Stimulated activated CD4-positive, alpha-beta T cell treated with anti-CD3 and anti-CD28 coated beads, Interleukin-15, amount 100 ng/mL, for 24 hours (primary cell): ENCODE data around the gene HCFC1.
A peak's percentile ranks its signal among the peaks of the same experiment; 100 is the strongest.

Experiments used
- DNase-seq: peaks from one replicate; pipeline ENCODE4 v3.0.0-alpha.2; 2020

Gene HCFC1

DNA sequence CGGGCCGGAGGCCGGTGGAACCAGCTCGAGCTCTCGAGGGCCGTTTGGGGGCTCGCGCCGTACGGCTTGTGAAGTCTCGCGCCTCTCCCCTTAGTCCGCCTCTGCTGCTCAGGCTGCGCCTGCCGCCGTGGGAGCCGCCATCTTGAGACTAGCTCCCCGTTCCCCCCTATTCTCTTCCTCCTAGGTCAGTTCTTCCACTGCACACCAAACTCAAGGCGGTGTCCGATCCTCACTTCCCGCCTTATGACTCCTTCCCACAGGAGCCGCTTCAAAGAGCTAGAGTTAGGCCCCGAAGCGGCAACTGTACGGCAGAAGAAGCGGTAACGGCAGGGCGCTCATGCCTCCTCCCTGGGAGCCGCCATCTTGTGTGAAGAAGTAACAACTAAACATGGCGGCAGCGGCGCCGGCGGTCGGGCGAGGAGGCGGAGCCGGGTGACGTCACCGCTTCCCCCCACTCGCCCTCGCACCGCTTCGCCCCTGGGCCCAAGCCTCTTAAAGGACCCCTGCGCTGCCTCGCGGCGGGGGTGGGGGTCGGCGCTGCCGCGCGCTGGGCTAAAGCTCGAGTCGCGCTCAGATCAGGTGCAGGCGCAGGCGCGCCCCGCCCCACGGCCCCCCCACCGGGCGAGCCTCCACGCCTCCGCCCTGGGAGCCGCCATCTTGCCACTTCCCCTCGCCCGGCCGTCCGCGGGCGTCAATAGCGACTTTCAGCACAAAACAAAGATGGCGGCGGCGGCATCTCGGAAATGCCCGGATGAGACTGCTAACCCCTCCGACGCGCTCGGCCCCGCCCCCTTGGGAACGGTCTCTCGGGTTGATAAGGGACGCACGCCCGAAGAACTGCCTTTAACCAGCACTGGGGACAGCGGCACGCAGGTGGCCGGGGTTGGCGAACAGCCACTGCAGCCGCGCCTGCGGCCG lies at the start of gene HCFC1:
Gene HCFC1 (minus strand): TSS at position 369 of the 918 bp plus-strand sequence. CDS start 978 bp downstream, outside the sequence.
- DNase-seq: peak; percentile 90

DNA sequence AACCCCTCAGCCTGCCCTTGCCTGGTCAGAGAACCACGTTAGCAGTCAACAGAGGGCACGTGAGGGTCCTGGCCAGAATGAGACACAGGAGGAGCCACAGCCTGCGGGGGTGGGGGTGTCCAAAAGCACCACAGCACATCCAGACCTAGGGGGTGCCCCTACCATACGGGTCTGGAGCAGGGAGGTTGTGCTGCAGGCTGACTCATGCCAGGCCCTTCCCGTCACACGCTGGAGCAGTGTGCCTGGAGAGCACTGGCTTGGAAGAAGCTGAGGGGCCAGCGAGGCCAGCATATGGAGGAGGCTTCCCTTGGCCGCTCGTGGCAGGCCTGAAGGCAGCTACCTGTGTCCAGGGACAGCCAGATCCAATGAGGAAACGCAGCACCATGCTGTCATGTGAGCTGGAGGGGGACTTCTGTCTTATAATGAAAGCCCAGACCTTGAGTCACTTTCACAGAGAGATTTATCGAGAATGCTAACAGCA lies 49.6 kb upstream of the HCFC1 start:
- DNase-seq: peak; percentile 46

GRCh38 chrX:154020536-154021115 lies 49.0 kb upstream of the HCFC1 start:
- no peak for DNase-seq

DNA sequence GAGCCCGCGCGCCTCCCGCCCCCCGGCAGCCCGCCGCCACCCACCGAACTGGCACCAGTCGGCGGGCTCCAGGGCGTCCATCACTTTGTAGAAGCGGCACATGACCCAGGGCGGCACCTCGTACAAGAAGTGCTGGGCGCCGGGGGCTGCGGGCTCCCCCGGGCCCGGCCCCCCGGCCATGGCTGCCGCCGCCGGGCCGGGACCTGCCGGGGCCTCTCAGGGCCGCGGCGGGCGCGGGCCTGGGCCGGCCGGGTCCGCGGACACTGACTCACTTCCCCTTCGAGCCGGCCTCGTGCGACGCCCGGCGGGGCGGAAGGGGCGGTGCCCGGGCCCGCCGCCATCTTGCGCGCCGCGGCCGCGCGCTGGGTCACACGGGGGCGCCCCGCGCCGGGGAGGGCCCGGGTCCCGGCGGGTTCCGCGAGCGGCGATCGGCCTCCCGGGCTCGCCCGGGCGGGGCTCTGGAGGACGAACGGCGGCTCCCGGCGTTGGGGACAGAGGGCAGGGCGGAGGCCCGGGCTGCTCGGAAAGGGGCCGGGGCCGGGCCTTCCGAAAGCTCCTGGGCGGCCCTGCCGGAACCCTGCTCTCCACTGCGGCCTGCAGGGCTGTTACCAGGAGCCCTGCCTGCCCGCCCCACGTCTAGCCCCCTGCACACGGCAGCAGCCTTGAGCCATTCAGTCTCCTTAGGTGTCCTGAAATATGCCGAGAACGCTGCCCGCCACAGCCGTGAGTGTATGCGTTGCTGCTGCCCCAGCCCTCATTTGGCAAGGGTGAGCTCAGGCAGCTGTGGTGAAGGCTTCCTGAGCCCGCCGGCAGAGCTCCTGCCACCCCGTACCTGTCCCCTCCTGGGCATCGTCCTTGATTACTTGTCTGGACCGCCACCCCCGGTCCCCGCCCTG lies 48.3 kb upstream of the HCFC1 start, which contains the start of gene IRAK1:
Gene IRAK1 (minus strand): TSS at position 270 of the 896 bp plus-strand sequence. CDS start 90 bp downstream, at position 180.
- peak; percentile 67 for DNase-seq

- DNase-seq: peak; percentile 44
Observed at GRCh38 chrX:154019061-154019621, 47.5 kb upstream of the HCFC1 start.

GRCh38 chrX:154018518-154019060 lies 47.0 kb upstream of the HCFC1 start:
- DNase-seq: no peak

GRCh38 chrX:154017766-154018517 lies 46.3 kb upstream of the HCFC1 start:
- DNase-seq: no peak

DNA sequence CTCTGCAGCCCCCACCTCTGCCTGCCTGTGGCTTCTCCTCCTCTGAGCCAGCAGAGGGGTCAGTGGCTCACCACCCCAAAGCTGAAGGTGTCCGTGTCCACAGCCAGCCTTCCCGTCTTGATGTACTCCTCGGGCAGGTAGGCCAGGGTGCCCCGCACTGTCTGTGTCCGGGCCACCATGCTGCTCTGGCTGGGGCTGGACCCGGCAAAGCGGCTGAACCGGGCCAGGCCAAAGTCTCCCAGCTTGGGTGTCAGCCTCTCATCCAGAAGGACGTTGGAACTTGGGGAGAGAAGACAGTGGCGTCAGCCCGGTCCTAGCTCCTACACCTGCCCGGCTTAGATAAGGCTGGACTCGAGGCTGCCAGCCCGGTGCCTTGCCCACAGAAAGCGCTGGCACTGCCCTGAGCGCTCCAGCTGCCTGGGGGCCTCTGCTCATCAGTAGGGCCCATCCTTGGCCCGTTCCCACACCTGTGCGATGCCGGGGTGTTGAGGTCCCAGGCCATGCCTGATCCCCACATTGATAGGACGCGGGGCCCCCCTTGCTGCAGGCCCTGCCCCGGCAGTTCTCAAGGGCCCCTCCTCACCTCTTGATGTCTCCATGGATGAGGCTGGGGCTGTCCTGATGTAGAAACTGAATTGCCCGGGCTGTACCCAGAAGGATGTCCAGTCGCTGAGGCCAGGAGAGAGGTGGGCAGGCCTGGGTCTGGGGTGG lies 44.9 kb upstream of the HCFC1 start:
- DNase-seq: no peak

- no peak for DNase-seq
Observed at GRCh38 chrX:154015581-154016264, 44.1 kb upstream of the HCFC1 start.

DNA sequence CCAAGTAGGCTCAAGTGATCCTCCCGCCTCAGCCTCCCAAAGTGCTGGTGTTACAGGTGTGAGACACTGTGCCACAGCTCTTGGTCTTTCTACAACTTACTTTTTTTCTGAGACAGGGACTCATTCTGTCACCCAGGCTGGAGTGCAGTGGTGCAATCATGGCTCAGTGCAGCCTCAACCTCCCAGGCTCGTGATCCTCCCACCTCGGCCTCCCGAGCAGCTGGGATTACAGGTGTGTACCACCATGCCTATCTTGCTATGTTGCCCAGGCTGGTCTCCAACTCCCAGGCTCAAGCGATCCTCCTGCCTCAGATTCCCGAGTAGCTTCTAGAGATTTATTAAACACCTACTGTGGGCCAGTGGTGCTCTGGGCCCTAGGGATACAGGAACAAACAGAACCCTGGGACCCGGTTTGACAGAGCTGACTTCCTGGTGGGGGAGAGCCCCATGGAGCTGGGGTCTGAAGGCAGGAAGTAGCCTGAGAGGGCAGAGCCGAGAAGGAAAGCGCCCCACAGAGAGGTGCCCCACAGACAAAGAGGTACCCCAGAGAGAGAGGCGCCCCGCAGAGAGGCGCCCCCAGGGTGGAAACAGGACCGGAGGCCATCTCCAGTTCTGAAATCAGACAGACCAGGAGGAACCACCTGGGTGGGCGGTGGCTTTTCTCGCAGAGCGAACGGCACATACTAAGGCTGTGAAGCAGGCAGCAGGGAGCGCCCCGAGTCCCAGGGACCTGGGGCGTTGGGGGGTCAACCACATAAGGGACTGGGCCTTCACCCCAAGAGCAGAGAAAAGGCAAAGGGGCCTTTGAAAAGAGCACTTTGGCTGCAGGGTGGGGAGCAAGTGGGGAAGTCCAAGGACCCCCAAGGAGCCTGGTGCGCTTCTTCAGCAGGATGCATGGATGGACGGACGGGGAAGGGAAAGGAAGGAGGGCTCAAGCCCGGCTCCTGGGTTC lies 43.1 kb upstream of the HCFC1 start:
- no peak for DNase-seq

GRCh38 chrX:154013614-154014360 lies 42.2 kb upstream of the HCFC1 start:
- peak; percentile 53 for DNase-seq

- DNase-seq: no peak
Observed at GRCh38 chrX:154013001-154013421, 41.4 kb upstream of the HCFC1 start.

- no peak for DNase-seq
Observed at GRCh38 chrX:154012336-154012991, 40.8 kb upstream of the HCFC1 start.

GRCh38 chrX:154011376-154012335 lies 40.0 kb upstream of the HCFC1 start:
- DNase-seq: no peak

DNA sequence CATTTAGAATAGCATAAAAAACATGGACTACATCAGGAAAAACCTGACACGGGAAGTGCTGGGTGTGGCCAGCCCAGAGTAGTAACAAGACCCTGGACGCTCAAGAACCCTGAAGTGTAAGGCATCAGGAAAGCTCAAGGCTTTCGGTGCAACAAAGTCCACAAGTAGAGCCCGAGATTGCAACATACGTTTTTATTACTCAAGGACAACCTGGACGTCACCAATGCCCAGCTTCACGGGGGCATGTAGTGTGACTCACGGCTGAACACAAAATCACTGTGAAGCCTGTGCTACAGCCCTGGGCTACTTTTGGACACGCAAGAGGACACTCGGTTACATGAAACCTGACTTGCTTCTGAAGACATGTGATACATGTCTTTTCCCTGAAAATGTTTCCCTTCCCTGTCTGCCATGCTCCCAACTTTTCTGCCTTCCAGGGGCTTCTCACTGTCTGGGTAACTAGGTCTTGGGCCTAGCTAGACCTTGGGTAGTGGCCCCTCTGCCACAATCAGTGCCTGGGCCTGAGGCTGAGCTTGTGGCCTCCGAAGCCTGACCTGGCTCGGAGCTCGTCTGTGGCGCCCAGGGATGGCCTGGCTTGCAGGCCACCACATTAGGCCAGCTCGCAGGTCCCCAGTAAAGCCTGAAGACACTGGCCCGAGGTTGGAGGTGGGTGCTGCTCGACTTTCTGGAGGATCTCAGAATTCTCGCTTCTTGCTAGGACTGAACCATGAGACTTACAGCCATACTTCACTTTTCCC lies 38.9 kb upstream of the HCFC1 start:
- DNase-seq: no peak

DNA sequence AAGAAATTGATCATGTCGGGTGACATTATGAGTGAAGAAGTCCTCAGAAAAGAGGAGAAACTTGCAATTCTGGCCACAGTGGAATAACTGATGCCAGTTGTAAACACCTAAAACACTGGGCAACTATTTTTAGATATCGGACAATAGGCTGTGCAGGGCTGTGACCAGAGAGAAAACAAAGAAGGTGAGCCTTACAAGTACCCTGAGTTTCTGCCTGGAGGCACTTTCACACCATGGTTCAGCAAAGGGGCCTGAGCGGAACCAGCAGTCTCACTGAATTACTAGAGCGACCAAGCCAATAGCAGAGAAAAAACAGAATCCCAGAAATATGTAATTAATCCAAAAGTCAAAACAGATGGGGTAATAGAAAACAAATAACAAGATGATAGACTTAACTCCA lies 36.9 kb upstream of the HCFC1 start:
- DNase-seq: no peak
